Esophagus muscularis mucosa (tissue), 3 donors: ENCODE data around the gene PODNL1.

Experiments
- CTCF ChIP-seq, 3 experiments: fragments of 200-600 bp in 2 of 3; fragments of 450-650 bp in 1 of 3; sonication (generic) in 2 of 3; IDR thresholded peaks; one replicate each; pipeline ENCODE4 v1.5.1; 2017 to 2019; ENCODE audit warnings: antibody characterized with exemption in 3 of 3, mild to moderate bottlenecking in 2 of 3, moderate library complexity in 1 of 3
- POLR2A ChIP-seq: fragments of 450-650 bp; IDR thresholded peaks from one replicate; pipeline ENCODE4 v1.6.1; 2017; ENCODE audit warnings: antibody characterized with exemption, moderate library complexity, mild to moderate bottlenecking, low read depth
- POLR2AphosphoS5 ChIP-seq, 2 donors: sonication (generic); formaldehyde crosslinking; IDR thresholded peaks; one replicate each; pipeline ENCODE4 v1.6.1; 2017; ENCODE audit warnings: antibody characterized with exemption in 2 of 2

DNA sequence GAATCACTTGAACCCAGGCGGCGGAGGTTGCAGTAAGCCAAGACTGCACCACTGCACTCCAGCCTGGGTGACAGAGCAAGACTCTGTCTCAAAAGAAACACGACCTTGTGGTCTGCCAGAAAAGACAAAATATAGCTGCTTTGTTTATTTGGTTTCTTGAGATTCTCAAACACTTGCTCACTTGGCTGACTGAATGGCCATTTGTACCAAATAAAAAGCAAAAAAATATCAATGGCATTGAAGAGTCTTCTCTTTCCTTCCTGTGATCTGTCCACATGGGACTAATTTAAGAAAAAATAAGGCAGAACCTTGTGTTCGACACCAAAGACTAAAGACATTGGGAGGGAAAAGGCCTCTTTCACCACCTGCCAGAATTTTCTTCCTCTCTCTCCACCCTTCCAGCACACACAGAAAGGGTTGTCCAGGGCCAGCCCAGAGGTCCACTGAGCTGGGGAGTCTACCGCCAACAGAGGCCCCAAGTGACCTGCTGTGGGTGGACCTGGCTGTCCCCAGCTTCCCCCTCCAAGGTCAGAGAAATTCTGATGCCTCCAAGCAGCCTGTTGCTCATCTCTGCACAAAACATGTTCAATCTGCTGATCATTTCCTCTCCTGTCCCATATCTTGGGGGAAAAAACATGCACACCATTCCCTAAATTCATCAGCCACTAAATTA, 38.2 kb downstream of the PODNL1 start:
- no peak for TF ChIP-seq CTCF (IDR thresholded peaks at IDR 0.05)
- no peak for TF ChIP-seq POLR2A
- no peak for TF ChIP-seq POLR2AphosphoS5 (IDR thresholded peaks at IDR 0.05)
